ENCODE data around the gene FBXO40. TPM values are rescaled to one million over a fixed set of nuclear protein-coding genes. Genes with fewer than 3 reads are reported as not detected.

Gene FBXO40
- total and polyA plus RNA-seq, 10 of the 15 experiments (the other 5 are each of a cell fraction or from before 2014, with no cell fraction given) = 0.03 to 0.05 (median 0.04) TPM; not detected in 7

GRCh38 chr3:121663171-121663847 is 70.1 kb downstream of the FBXO40 start:
- H3K4me1 ChIP-seq (ENCODE audit: control insufficient read depth, insufficient read depth, low read length) = peaks cover 26% of the 10 kb centered on the region
- no peaks in the 10 kb centered on the region for H4K20me1 ChIP-seq (ENCODE audit: control insufficient read depth, insufficient read depth)
- TF ChIP-seq SPI1 (IDR thresholded peaks at IDR 0.05; ENCODE audit: borderline replicate concordance, insufficient read depth, low read depth, low read length) (no peak), ZBED1 (IDR thresholded peaks at IDR 0.05; ENCODE audit: borderline replicate concordance) (no peak), SIX5 (IDR thresholded peaks at IDR 0.05; ENCODE audit: low read depth, low read length, severe bottlenecking) (no peak), E4F1 (IDR thresholded peaks at IDR 0.05; ENCODE audit: borderline replicate concordance, partially characterized antibody) (no peak), RELB (IDR thresholded peaks at IDR 0.05; ENCODE audit: low read depth) (no peak), ZNF217 (IDR thresholded peaks at IDR 0.05) (no peak), SRF (IDR thresholded peaks at IDR 0.05; ENCODE audit: low read depth in 2 of 2, low read length in 2 of 2) (no peak), TBL1XR1 (IDR thresholded peaks at IDR 0.05; ENCODE audit: low read depth, low read length) (no peak), TCF3 (IDR thresholded peaks at IDR 0.05; ENCODE audit: borderline replicate concordance, insufficient read depth, low read depth, low read length) (no peak), SMAD1 (IDR thresholded peaks at IDR 0.05; ENCODE audit: low read depth, partially characterized antibody) (no peak), TAF1 (IDR thresholded peaks at IDR 0.05; ENCODE audit: borderline replicate concordance, low read depth, low read length) (no peak), TCF12 (IDR thresholded peaks at IDR 0.05; ENCODE audit: low read depth, low read length) (no peak)
- peaks cover 23% of the 10 kb centered on the region for H3K79me2 ChIP-seq (ENCODE audit: control insufficient read depth, insufficient read depth, low read length)
- H3K4me2 ChIP-seq (ENCODE audit: control insufficient read depth, insufficient read depth) = no peak overlapping the region
- no peaks in the 10 kb centered on the region for H3K27me3 ChIP-seq (replicated peaks in 1 of 2; ENCODE audit: control insufficient read depth in 2 of 2, insufficient read depth in 2 of 2, low read length in 1 of 2)
- DNase-seq (ENCODE audit: low read depth, low spot score) = no peak
- RAD21 ChIA-PET (ENCODE audit: unreplicated experiment) = no interaction called here
- peaks cover 1% of the 10 kb centered on the region; the same call in 2 of the 3 replicates for H3K9me3 ChIP-seq (replicated peaks; ENCODE audit: control insufficient read depth, insufficient read depth, low read length)
- no peak overlapping the region for H3K4me3 ChIP-seq
- no TSS peak for BruUV-seq (replicated peaks)
- POLR2A ChIA-PET = interaction anchor here (0.6 kb wide), 1 partner anchor 48 kb away, joined by 4 read pairs; no protein-coding TSS in a partner anchor
- peaks cover 2 to 32% of the 10 kb centered on the region in 2 experiments for H3K36me3 ChIP-seq (ENCODE audit: control insufficient read depth in 2 of 2, insufficient read depth in 2 of 2, low read length in 1 of 2)
- intact Hi-C loops (cut with micrococcal nuclease; ENCODE audit: unreplicated experiment) = loop anchor here (10.0 kb wide), 2 partner anchors 331 to 431 kb away; no protein-coding TSS in a partner anchor
- no peak overlapping the region for H3K9ac ChIP-seq (ENCODE audit: control insufficient read depth, insufficient read depth, low read length)
- no peak for ATAC-seq
- in situ Hi-C loops (cut with MboI) = no loop called here
- H3K27ac ChIP-seq (ENCODE audit: control insufficient read depth, insufficient read depth) = no peak overlapping the region
- H2AFZ ChIP-seq (ENCODE audit: control insufficient read depth, low read depth, low read length) = no peak overlapping the region
- FAIRE-seq = no peak
- 89% methylated on average over 2 of the region's 2 CpGs for WGBS (ENCODE audit: insufficient coverage, insufficient replicate concordance, low lambda C conversion rate, missing lambda C conversion rate)
- SMC1A ChIA-PET (ENCODE audit: uncharacterized antibody, unreplicated experiment) = interaction anchor here (1.8 to 4.1 kb wide), 2 partner anchors 15 to 117 kb away, joined by 4 to 18 read pairs; partner anchors contain the start of gene POLQ
- CTCF ChIA-PET = no interaction called here
